IgD-negative memory B cell (primary cell): ENCODE results near the gene SST. TPM values are rescaled to one million over a fixed set of nuclear protein-coding genes. Genes with fewer than 3 reads are reported as not detected.
"Not testable (repeated sequence)": the region's sequence is repeated elsewhere in the genome, so short reads cannot be mapped to it uniquely, and the experiment has no call there.

Experiments
- H3K27ac Mint-ChIP-seq, 3 donors: one replicate each; pipeline ENCODE4 v1.8.0; 2020 to 2022; ENCODE audit warnings: mild to moderate bottlenecking in 3 of 3, mixed read lengths in 3 of 3, moderate library complexity in 1 of 3
- H3K27me3 Mint-ChIP-seq: one replicate; pipeline ENCODE4 v1.8.0; 2021; ENCODE audit warnings: mixed read lengths
- H3K36me3 Mint-ChIP-seq: one replicate; pipeline ENCODE4 v1.8.0; 2020; ENCODE audit warnings: mild to moderate bottlenecking, mixed read lengths
- H3K4me1 Mint-ChIP-seq, 3 donors: one replicate each; pipeline ENCODE4 v1.8.0; 2020 to 2022; ENCODE audit warnings: mixed read lengths in 3 of 3, mild to moderate bottlenecking in 1 of 3
- H3K4me3 Mint-ChIP-seq, 4 donors: one replicate each; pipeline ENCODE4 v1.8.0; 2020 to 2022; ENCODE audit warnings: mild to moderate bottlenecking in 4 of 4, mixed read lengths in 4 of 4, moderate library complexity in 3 of 4
- H3K9me3 Mint-ChIP-seq, 3 donors: one replicate each; pipeline ENCODE4 v1.8.0; 2020 to 2021; ENCODE audit warnings: mixed read lengths in 3 of 3, mild to moderate bottlenecking in 1 of 3
- polyA plus RNA-seq: library from polyadenylated mRNA; unstranded; fragments of 300-500 nt; fragmentation: Illumina TruSeq; gene quantifications from one replicate; pipeline ENCODE4 v1.2.3, GENCODE V29; 2021

Gene SST
- polyA plus RNA-seq, 1 donor from 2014 or later, result not detected

DNA sequence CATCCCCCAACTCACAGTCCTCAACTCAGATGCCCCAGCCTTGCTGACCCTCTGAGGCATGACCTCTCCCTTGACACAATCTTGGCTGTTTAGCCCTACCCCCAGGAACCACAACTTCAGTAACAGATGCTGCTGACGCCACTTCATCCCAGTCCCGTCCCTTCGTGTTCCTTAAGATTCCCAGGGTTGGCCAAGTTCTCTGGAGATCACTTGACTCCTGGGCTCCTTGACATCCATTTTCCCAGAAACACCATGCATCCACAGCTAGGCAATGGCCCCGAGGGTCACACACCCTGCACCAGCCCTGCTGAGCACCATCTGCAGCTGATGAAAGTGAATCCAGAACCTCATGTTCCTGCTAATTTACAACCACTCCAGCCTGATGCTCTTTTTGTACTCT lies 25.3 kb upstream of the SST start:
- Mint-ChIP-seq H3K4me3 (no peak overlapping the region), H3K9me3 (no peaks in the 10 kb centered on the region), H3K4me1 (peaks cover 0 to 2% (median 0%) of the 10 kb centered on the region in 3 donors), H3K36me3 (peaks cover 2% of the 10 kb centered on the region), H3K27me3 (peaks cover 7% of the 10 kb centered on the region), H3K27ac (no peak overlapping the region)

GRCh38 chr3:187694801-187695200 lies 24.6 kb upstream of the SST start:
- Mint-ChIP-seq H3K9me3 (no peaks in the 10 kb centered on the region), H3K36me3 (peaks cover 2% of the 10 kb centered on the region), H3K27ac (no peak overlapping the region), H3K27me3 (peaks cover 9% of the 10 kb centered on the region), H3K4me1 (peaks cover 0 to 2% (median 0%) of the 10 kb centered on the region in 3 donors), H3K4me3 (no peak overlapping the region)

DNA sequence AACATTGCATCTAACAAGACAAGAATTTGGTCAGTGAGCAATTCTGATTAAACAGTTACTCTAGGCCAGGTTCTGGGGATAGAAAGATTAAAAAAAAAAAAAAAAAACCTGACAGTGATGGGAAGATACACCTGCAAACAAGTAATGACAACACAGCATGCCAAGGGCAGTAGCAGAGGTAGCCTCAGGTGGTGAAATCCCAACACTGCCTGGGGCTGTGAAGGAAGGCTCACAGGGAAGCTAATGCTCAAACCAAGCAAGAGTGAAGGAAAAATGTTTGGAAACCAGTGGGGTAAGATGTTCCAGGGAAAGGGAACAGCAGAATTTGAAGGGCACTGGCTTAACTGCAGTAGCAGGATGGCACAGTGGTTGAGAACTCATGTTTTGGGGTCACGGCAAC lies 23.2 kb upstream of the SST start:
- peaks cover 11% of the 10 kb centered on the region for H3K27me3 Mint-ChIP-seq
- H3K9me3 Mint-ChIP-seq, result no peaks in the 10 kb centered on the region
- peaks cover 0 to 2% (median 0%) of the 10 kb centered on the region in 3 donors for H3K4me1 Mint-ChIP-seq
- no peak overlapping the region for H3K27ac Mint-ChIP-seq
- H3K36me3 Mint-ChIP-seq, result peaks cover 2% of the 10 kb centered on the region
- no peak overlapping the region for H3K4me3 Mint-ChIP-seq

GRCh38 chr3:187689984-187690383 lies 19.8 kb upstream of the SST start:
- peaks cover 1 to 11% (median 2%) of the 10 kb centered on the region in 3 donors for H3K9me3 Mint-ChIP-seq
- H3K36me3 Mint-ChIP-seq, result no peaks in the 10 kb centered on the region
- no peak overlapping the region for H3K4me3 Mint-ChIP-seq
- no peak overlapping the region for H3K27ac Mint-ChIP-seq
- H3K4me1 Mint-ChIP-seq, result no peaks in the 10 kb centered on the region
- H3K27me3 Mint-ChIP-seq, result peaks cover 10% of the 10 kb centered on the region

DNA sequence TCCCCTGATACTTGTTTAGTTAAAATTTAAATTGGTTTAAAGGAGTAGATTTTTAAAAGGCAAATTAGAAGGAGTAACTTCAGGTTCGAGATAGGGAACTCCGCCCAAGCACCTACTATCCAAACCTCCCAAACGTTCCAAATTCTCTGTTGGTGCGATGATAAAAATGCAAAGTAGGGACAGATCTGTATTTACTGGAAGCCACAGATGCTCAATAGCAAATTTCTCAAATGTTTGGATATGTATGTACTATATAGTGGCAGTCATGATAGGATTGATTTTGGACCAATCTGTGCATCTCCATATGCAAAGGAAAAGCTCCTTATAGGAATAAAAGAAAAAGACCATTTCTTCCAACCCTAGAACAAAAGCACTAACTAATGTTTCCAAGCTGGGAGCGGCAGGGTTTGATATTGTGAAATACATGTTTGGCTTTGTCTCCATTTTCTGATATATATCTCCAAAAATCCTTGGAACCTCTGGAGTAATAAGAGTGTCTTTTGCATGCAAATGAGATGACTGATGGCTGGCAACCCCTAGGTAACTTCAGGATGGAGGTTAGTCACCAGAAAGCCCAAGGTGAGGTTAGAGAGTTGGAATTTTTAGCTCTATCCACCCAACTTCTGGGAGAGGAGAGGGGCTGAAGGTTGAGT lies 16.6 kb upstream of the SST start:
- Mint-ChIP-seq H3K27ac (no peak overlapping the region), H3K27me3 (peaks cover 7% of the 10 kb centered on the region), H3K4me1 (no peaks in the 10 kb centered on the region), H3K36me3 (no peaks in the 10 kb centered on the region), H3K9me3 (peaks cover 1 to 11% (median 2%) of the 10 kb centered on the region in 3 donors), H3K4me3 (no peak overlapping the region)

DNA sequence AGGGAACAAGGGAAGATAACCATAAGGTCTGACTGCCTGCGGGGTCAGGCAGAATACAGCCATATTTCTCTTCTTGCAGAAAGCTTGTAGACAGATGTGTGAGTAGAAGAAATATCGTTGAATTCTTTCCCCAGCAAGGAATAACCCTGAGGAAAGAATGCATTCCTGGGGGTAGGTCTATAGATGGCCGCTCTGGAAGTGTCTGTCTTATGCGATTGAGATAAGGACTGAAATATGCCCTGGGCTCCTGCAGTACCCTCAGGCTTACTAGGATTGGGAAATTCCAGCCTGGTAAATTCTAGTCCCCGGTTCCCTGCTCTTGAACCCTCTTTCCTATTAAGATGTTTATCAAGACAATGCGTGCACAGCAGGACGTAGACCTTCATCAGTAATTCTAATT lies 15.8 kb upstream of the SST start:
- Mint-ChIP-seq H3K4me3 (no peak overlapping the region), H3K36me3 (no peaks in the 10 kb centered on the region), H3K27ac (no peak overlapping the region), H3K27me3 (peaks cover 7% of the 10 kb centered on the region), H3K9me3 (peaks cover 1 to 11% (median 2%) of the 10 kb centered on the region in 3 donors), H3K4me1 (no peaks in the 10 kb centered on the region)

DNA sequence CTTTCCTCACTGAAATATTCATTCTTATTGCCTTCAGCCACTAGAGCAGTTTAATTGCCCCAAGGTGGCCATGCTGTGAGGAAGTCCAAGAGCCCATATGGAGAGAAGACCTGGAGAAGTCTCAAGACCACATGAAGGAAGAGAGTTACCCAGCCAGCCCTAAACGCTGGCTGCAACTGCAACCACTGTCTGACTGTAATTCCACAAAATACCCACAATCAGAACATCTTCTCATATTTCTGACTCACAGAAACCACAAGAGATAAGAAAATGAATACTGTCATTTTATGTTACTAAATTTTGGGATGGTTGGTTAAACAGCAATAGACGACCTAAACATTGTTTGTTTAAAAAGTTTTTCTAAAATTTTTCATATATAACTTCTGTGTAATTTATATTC lies 14.7 kb upstream of the SST start:
- Mint-ChIP-seq H3K27me3 (peaks cover 10% of the 10 kb centered on the region), H3K27ac (no peak overlapping the region), H3K9me3 (peaks cover 1 to 11% (median 2%) of the 10 kb centered on the region in 3 donors), H3K4me1 (no peaks in the 10 kb centered on the region), H3K36me3 (no peaks in the 10 kb centered on the region), H3K4me3 (no peak overlapping the region)

DNA sequence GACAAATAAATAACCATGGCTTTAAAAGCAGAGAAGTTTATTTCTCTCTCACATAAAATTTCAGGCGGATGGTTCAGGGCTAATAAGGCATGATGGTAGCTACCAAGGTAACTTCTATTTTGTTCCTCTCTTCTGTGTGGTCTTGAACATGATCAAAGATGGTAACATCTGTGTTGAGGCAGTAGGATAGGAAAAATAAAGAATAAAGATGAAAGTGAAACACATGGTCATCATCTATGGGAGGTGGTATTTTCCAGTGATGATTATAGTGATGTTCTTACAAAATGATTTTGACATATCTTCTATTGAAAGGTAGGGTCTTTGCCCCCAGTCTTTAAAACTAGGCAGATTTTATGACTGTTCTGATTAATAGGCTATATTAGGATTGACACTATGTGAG lies 14.2 kb upstream of the SST start:
- H3K9me3 Mint-ChIP-seq, result peaks cover 1 to 11% (median 2%) of the 10 kb centered on the region in 3 donors
- H3K27me3 Mint-ChIP-seq, result peaks cover 11% of the 10 kb centered on the region
- H3K27ac Mint-ChIP-seq, result no peak overlapping the region
- no peaks in the 10 kb centered on the region for H3K36me3 Mint-ChIP-seq
- no peak overlapping the region for H3K4me3 Mint-ChIP-seq
- peaks cover 0 to 2% (median 0%) of the 10 kb centered on the region in 3 donors for H3K4me1 Mint-ChIP-seq

GRCh38 chr3:187681756-187682155 lies 11.6 kb upstream of the SST start:
- H3K27ac Mint-ChIP-seq, H3K4me1 Mint-ChIP-seq, H3K4me3 Mint-ChIP-seq, H3K36me3 Mint-ChIP-seq, H3K27me3 Mint-ChIP-seq: not testable (repeated sequence)
- H3K9me3 Mint-ChIP-seq, result peaks cover 1 to 11% (median 2%) of the 10 kb centered on the region in 3 donors

DNA sequence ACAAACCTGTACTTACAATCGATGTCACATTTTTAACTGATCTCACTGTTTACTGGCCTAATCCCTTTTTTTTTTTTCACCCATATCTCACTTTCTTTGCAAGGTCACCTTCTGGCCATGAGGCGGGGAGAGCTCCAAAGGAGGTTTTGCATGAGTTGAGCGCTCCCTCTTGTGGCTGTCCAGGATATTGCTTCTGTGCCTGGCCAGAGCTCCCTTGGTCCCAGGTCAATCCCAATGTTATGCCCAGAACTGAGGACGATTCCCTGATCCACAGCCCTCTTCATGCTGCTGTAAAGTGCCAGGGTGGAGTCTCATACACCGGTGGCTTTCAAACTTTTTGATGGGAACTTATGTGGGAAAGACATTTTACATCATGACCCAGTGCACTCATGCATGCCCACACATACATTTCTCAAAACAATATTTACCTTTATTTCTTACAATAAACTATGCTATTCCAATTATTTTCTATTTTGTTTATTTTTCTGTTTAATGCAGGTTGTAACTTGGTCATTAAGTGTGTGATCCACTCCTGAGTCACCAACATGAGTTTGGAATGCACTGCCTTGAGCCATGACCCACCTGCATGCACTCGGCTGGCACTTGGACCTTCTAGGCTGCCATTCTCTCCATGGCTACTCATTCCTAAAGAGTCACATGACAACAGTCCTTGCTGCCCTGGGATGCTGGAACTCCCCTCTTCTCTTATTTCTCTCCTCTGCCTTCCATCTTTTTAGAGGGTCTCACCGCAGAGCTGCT lies 9.6 kb upstream of the SST start:
- H3K36me3 Mint-ChIP-seq, result no peaks in the 10 kb centered on the region
- H3K27ac Mint-ChIP-seq, result no peak overlapping the region
- peaks cover 14% of the 10 kb centered on the region for H3K27me3 Mint-ChIP-seq
- H3K4me1 Mint-ChIP-seq, result peaks cover 0 to 5% (median 0%) of the 10 kb centered on the region in 3 donors
- H3K9me3 Mint-ChIP-seq, result no peaks in the 10 kb centered on the region
- H3K4me3 Mint-ChIP-seq, result no peak overlapping the region

DNA sequence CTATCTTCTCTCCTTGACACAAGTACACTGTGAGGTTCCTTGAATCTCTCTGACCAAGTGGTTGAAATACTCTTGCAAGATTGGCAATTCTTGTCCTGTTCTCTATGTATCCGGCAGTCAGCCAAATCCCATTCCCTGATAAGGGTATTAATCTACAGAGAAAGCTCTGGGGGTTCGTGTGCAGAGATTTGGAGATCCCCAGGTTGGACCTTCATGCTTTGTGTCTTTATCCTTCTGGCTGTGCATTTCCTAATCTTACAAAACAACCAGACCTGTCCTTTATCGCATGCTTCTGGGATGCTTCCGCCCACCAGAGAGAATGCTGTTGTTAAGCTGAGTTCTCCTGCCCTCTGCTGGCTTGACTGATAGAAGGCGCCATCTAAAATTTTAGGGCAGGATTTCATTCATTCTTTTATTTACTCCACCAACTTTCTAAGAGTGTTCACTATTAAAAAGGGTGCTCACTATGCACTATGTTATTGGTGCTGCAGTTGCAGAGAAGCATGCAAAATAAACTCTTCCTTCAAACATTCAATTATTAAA lies 8.6 kb upstream of the SST start:
- Mint-ChIP-seq H3K9me3 (no peaks in the 10 kb centered on the region), H3K27me3 (peaks cover 21% of the 10 kb centered on the region), H3K27ac (no peak overlapping the region)

GRCh38 chr3:187677604-187678003 lies 7.4 kb upstream of the SST start:
- Mint-ChIP-seq H3K4me3 (no peak overlapping the region), H3K27me3 (peaks cover 22% of the 10 kb centered on the region), H3K4me1 (peaks cover 0 to 5% (median 0%) of the 10 kb centered on the region in 3 donors)

More for the DNA sequence above, 8.6 kb upstream of the SST start:
- Mint-ChIP-seq H3K4me3 (no peak overlapping the region), H3K36me3 (no peaks in the 10 kb centered on the region), H3K4me1 (peaks cover 0 to 5% (median 0%) of the 10 kb centered on the region in 3 donors)

DNA sequence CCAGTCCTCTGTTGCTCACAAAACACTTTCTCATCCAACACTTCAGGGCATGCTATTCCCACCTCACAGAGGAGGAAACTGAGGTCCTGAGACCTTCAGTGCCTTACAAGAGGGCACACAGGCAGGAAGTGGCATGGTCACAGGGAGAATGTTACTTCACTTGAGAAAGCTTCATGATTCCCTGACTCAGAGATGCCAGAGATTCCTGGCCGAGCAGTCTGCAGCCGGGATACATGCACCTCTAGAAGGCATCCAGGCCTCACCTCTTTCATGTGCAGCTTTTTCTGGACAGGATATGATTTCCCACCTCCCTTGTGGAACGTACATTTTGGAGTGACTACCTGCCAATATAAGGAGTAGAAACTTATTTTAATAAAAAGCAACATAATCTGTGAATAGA lies 2.8 kb upstream of the SST start:
- peaks cover 48% of the 10 kb centered on the region for H3K27me3 Mint-ChIP-seq
- H3K4me1 Mint-ChIP-seq, result peaks cover 0 to 2% (median 0%) of the 10 kb centered on the region in 3 donors
- H3K9me3 Mint-ChIP-seq, result peaks cover 0 to 3% (median 0%) of the 10 kb centered on the region in 3 donors
- no peak overlapping the region for H3K4me3 Mint-ChIP-seq
- H3K36me3 Mint-ChIP-seq, result no peaks in the 10 kb centered on the region
- H3K27ac Mint-ChIP-seq, result no peak overlapping the region

More at GRCh38 chr3:187677604-187678003, 7.4 kb upstream of the SST start:
- Mint-ChIP-seq H3K27ac (no peak overlapping the region), H3K36me3 (no peaks in the 10 kb centered on the region), H3K9me3 (no peaks in the 10 kb centered on the region)

- Mint-ChIP-seq H3K27me3 (peaks cover 37% of the 10 kb centered on the region), H3K4me1 (peaks cover 9 to 10% (median 9%) of the 10 kb centered on the region in 3 donors), H3K9me3 (peaks cover 0 to 4% (median 4%) of the 10 kb centered on the region in 3 donors), H3K4me3 (no peak overlapping the region), H3K36me3 (no peaks in the 10 kb centered on the region), H3K27ac (no peak overlapping the region)
These were observed 2.7 kb downstream of the SST start for GRCh38 chr3:187667526-187667925.

DNA sequence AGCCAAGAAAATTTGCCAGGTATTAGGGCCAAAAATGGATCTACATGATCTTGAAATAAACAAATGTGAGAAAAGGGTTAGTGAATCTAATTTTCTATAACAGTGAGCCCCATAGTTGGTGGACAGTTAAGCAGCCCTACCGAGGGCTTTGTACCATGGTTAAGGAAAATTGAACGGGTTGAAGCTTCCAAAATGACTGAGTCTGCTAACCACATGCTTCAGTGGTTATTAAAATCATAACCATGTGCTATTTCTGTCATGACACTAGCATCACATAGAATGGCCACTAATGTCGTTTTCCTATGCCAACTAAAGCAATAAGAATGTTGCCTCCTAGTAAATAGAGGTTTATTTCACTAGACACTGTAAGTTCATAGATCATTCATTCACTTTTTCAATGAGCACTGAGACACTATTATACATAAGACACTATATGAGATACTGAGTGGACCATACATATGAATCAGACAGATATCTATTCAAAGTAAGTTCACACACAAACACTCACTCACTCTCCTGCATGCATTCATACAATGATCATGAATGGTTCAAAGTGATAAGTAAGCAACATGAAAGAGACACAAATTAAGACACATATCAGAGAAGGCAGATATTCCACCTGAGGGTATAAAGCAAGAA lies 4.3 kb downstream of the SST start:
- Mint-ChIP-seq H3K4me3 (no peak overlapping the region), H3K27me3 (peaks cover 26% of the 10 kb centered on the region), H3K4me1 (peaks cover 9 to 10% (median 9%) of the 10 kb centered on the region in 3 donors), H3K36me3 (no peaks in the 10 kb centered on the region), H3K27ac (no peak overlapping the region), H3K9me3 (peaks cover 0 to 16% (median 7%) of the 10 kb centered on the region in 3 donors)
